ENCODE measurements around the gene TRIP6.
A peak's percentile ranks its signal among the peaks of the same experiment; 100 is the strongest.
"Not testable (repeated sequence)": the region's sequence is repeated elsewhere in the genome, so short reads cannot be mapped to it uniquely, and the experiment has no call there.

Gene TRIP6

GRCh38 chr7:100837099-100837836 is 29.9 kb upstream of the TRIP6 start:
- DNase-seq (ENCODE audit: low spot score), result peak; percentile 96

DNA sequence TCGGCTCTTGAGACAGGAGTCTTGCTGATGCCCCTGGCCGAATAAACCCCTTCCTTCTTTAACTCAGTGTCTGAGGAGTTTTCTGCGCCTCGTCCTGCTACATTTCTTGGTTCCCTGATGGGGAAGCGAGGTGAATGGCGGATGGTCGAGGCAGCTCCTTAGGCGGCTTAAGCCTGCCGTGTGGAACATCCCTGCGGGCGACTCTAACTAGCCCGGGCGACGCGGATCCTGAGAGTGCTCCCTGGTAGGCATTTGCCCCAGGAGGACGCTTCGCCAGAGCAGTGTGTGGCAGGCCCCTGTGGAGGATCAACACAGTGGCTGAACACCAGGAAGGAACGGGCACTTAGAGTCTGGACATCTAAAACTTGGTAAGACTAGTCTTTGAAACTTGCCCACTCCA is 27.8 kb upstream of the TRIP6 start:
- peak; percentile 0 for DNase-seq (ENCODE audit: low spot score)

DNA sequence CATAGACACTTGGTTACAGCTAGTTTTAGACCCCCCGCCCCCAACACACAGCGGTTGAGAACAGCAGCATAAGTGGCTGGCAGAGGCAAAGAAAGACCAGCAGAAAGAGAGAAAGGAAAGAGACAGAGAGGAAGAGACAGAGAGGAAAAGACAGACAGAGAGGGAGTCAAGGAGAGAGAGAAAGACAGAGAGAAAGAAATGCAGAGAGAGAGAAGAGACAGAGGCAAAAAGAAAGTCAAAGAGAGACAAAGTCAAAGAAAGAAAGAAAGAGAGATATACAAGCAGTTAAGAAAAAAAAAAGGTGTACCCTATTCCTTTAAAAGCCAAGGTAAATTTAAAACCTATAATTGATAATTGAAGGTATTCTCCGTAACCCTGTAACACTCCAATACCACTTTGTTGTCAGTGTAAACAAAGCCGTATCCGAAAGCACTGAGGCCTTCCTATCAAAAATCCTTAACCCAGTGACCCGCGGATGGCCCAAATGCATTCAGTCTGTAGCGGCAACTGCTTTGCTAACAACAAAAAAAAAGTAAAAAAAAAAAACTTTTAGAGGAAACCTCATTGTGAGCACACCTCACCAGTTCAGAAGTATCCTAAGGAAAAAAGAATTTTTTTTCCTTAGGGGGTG is 26.6 kb upstream of the TRIP6 start:
- no peak for DNase-seq (ENCODE audit: low spot score)

DNA sequence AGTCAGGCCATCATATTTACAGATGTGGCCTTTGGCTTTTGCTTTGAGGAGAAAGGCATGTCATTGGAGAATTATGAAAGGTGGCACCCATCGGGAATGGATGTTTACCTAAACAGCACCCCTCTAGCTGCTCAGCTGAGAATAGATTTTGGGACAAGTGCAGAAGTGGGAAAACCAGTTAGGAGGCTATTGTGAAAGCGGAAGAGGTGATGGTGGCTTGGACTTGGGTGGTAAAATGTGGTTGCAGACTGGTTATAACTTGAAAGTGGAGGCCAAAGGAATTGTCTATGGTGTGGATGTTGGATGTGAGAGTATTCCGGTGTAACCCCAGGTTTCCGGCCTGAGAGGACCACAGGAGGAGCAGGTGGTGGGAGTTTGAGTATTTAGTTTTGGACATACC is 19.8 kb upstream of the TRIP6 start:
- peak; percentile 0 for DNase-seq (ENCODE audit: low spot score)

GRCh38 chr7:100852048-100852872 is 14.9 kb upstream of the TRIP6 start, which contains the start of gene SLC12A9:
TSS of gene SLC12A9 (plus strand) at chr7:100852713. CDS start at chr7:100854198, 1,485 bp downstream.
- peak; percentile 99 for DNase-seq (ENCODE audit: low spot score)

- peak; percentile 2 for DNase-seq (ENCODE audit: low spot score)
Observed at GRCh38 chr7:100854146-100854895, 12.9 kb upstream of the TRIP6 start.

GRCh38 chr7:100854899-100855298 is 12.3 kb upstream of the TRIP6 start:
- DNase-seq (ENCODE audit: low spot score), result not testable (repeated sequence)

DNA sequence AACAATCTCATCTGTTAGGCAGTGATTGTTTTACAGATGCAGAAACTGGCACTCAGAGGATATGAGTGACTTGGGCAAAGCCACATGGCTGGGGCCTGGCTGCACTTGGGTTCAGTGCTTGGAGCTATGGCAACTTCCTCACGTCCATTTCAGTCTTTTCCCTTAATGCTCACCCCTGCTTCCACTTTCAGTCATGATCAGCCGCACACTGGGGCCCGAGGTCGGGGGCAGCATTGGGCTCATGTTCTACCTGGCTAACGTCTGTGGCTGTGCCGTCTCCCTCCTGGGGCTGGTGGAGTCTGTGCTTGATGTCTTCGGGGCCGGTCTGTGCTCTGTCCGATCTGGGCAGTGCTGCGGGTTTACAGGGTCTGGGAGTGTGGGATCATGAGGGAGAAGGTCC is 11.7 kb upstream of the TRIP6 start:
- DNase-seq (ENCODE audit: low spot score), result peak; percentile 1

- peak; percentile 3 for DNase-seq (ENCODE audit: low spot score)
Observed at GRCh38 chr7:100856871-100857282, 10.3 kb upstream of the TRIP6 start.

GRCh38 chr7:100859856-100860255 is 7.3 kb upstream of the TRIP6 start:
- no peak for DNase-seq (ENCODE audit: low spot score)

- no peak for DNase-seq (ENCODE audit: low spot score)
Observed at GRCh38 chr7:100860702-100861615, 6.2 kb upstream of the TRIP6 start.

DNA sequence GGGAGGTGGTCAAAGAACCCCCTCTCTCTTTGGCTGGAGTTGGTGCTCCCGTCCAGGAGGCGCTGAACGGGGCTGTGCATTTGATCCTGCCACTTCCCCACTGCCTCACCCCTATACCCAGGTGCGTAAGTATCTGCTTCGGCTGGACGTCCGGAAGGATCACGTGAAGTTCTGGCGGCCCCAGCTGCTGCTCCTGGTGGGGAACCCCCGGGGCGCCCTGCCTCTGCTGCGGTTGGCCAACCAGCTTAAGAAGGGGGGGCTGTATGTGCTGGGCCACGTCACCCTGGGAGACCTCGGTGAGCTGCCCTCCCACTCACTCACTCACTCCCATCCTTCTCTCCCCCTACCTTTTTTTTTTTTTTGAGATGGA is 5.6 kb upstream of the TRIP6 start:
- no peak for DNase-seq (ENCODE audit: low spot score)

GRCh38 chr7:100863406-100863950 is 3.7 kb upstream of the TRIP6 start:
- DNase-seq (ENCODE audit: low spot score), result no peak

DNA sequence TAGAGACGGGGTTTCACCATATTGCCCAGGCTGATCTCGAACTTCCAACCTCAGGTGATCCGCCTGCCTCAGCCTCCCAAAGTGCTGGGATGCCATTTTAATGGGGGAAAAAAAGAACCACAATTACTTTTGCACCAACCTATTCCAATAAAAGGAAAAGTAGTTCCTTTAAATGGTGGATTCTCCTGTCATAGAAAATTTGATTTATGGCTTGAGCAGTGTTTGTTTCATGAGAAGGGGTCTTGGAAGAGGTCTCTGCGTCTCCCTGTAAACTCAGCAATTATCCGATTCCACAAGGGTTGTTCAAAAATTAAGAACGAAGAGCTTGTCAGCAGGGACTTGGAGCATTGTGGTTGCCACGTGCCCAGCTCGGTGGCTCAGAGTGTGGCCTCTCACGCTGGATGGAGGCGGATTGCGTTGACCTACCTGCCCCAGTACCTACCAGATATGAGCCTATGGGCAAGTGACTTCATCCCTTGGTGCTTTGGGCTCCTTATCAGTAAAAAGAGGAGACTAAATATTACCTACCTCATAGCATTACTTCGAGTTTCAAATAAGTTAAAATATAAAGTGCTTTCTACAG is 2.8 kb upstream of the TRIP6 start:
- no peak for DNase-seq (ENCODE audit: low spot score)

DNA sequence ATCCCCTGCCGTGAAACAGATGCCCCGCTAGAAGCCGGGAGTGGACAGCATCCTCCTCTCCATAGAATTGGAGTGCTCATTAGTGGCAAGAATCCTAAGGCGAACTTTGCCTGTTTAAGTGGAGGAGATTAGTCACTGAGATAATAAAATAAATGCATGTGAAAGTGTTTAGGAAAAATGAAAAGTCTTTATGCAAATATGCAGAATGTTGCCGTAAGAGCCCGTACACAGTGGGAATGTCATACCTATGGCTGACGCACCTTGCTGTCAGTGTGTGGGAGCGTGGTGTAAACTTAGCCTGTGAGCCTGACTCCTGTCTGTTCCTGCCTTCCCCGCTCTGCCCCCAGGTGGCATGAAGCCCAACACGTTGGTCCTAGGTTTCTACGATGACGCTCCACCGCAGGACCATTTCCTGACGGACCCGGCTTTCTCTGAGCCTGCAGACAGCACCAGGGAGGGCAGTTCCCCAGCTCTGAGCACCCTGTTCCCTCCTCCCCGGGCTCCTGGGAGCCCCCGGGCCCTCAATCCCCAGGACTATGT is 1.7 kb upstream of the TRIP6 start:
- no peak for DNase-seq (ENCODE audit: low spot score)

GRCh38 chr7:100865938-100866728 is 1.1 kb upstream of the TRIP6 start:
- DNase-seq (ENCODE audit: low spot score), result peak; percentile 68

DNA sequence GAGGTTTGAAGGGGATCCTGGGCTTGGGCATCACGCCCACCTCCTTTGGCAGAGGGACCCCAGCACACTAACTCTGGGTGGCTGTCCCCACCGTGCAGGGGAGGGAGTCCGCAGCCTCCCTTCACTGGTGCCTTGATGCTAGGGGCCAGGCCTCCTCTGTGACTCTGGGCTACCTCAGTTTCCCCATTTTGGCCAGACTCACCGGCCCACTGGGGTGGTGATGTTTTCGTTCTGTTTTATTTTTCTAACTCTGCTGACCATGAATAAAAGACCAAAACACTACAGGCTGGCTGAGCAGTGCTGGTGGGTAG is 503 bp upstream of the TRIP6 start:
- DNase-seq (ENCODE audit: low spot score), result no peak

GRCh38 chr7:100867776-100868485 is 744 bp downstream of the TRIP6 start:
- DNase-seq (ENCODE audit: low spot score), result no peak

All from AG20443 (cell line).